Activated naive CD4-positive, alpha-beta T cell treated with anti-CD3 and anti-CD28 coated beads for 36 hours (primary cell): ENCODE data around the gene KCTD2. TPM values are rescaled to one million over a fixed set of nuclear protein-coding genes. Genes with fewer than 3 reads are reported as not detected.

Experiments
- CTCF ChIA-PET: fragments of 350-600 bp; sonication (Branson Sonifier 250); formaldehyde crosslinking; loops from one replicate; lab custom pipeline; 2021; ENCODE audit warnings: antibody characterized with exemption; lab: Charles Lee
- DNase-seq: peaks from one replicate; pipeline ENCODE4 v3.0.0-alpha.2; 2020
- H3K27ac Mint-ChIP-seq: one replicate; pipeline ENCODE4 v1.8.0; 2021; ENCODE audit warnings: mild to moderate bottlenecking, mixed read lengths
- H3K27me3 Mint-ChIP-seq: one replicate; pipeline ENCODE4 v1.8.0; 2021; ENCODE audit warnings: low read depth, mixed read lengths
- H3K36me3 Mint-ChIP-seq: one replicate; pipeline ENCODE4 v1.8.0; 2021; ENCODE audit warnings: low read depth, mixed read lengths
- H3K4me1 Mint-ChIP-seq: one replicate; pipeline ENCODE4 v1.8.0; 2021; ENCODE audit warnings: low read depth, mixed read lengths
- H3K4me3 Mint-ChIP-seq: one replicate; pipeline ENCODE4 v1.8.0; 2021; ENCODE audit warnings: mild to moderate bottlenecking, moderate library complexity, mixed read lengths
- H3K9me3 Mint-ChIP-seq: one replicate; pipeline ENCODE4 v1.8.0; 2021; ENCODE audit warnings: mixed read lengths
- intact Hi-C: fragments of 100-400 bp; cut with micrococcal nuclease; formaldehyde crosslinking; loops from one replicate; pipeline ENCODE4 v1.15.1; 2023
- total RNA-seq, 2 experiments: library from RNA; stranded (reverse); gene quantifications; one replicate each; pipeline ENCODE4 v1.2.3, GENCODE V29; 2021

KCTD2 gene
- total RNA-seq, 2 experiments from 2014 or later, result 18.7 to 20.8 TPM

- Mint-ChIP-seq H3K27me3 (no peaks in the 10 kb centered on the region), H3K36me3 (peaks cover 3% of the 10 kb centered on the region), H3K27ac (no peak overlapping the region), H3K9me3 (no peaks in the 10 kb centered on the region), H3K4me1 (peaks cover 24% of the 10 kb centered on the region), H3K4me3 (no peak overlapping the region)
- no peak for DNase-seq
- CTCF ChIA-PET, result interaction anchor here (1.0 to 4.3 kb wide), 3 partner anchors 9 to 48 kb away, joined by 3 to 56 read pairs (median 25); no protein-coding TSS in a partner anchor
- intact Hi-C loops, result no loop called here
Measured at GRCh38 chr17:75009139-75009724, 37.8 kb upstream of the KCTD2 start.

- Mint-ChIP-seq H3K27me3 (no peaks in the 10 kb centered on the region), H3K27ac (peak overlapping the region; percentile 6), H3K4me1 (peaks cover 32% of the 10 kb centered on the region), H3K4me3 (no peak overlapping the region), H3K9me3 (no peaks in the 10 kb centered on the region), H3K36me3 (peaks cover 8% of the 10 kb centered on the region)
- DNase-seq, result peak; percentile 44
- intact Hi-C loops, result no loop called here
- CTCF ChIA-PET, result interaction anchor here (0.6 to 4.3 kb wide), 14 partner anchors 8 to 336 kb away, joined by 3 to 56 read pairs (median 6); partner anchors contain the start of genes CDR2L, OTOP2 and USH1G
Measured at GRCh38 chr17:75010683-75011400, 36.2 kb upstream of the KCTD2 start.

- DNase-seq, result no peak
- CTCF ChIA-PET, result interaction anchor here (0.6 to 4.3 kb wide), 20 partner anchors 8 to 335 kb away, joined by 3 to 56 read pairs (median 6); partner anchors contain the start of genes CDR2L, OTOP2 and USH1G
- H3K4me1 Mint-ChIP-seq, result peaks cover 35% of the 10 kb centered on the region
- H3K27ac Mint-ChIP-seq, result peak overlapping the region; percentile 81
- H3K9me3 Mint-ChIP-seq, result no peaks in the 10 kb centered on the region
- peaks cover 10% of the 10 kb centered on the region for H3K36me3 Mint-ChIP-seq
- peak overlapping the region; percentile 91 for H3K4me3 Mint-ChIP-seq
- no peaks in the 10 kb centered on the region for H3K27me3 Mint-ChIP-seq
- intact Hi-C loops, result loop anchor here (1.0 to 2.0 kb wide), 3 partner anchors 23 to 51 kb away; partner anchors contain the start of genes ATP5PD and KCTD2
Measured at GRCh38 chr17:75011401-75012095, 35.5 kb upstream of the KCTD2 start.

GRCh38 chr17:75012096-75012345 is 35.0 kb upstream of the KCTD2 start:
- Mint-ChIP-seq H3K36me3 (peaks cover 15% of the 10 kb centered on the region), H3K27me3 (no peaks in the 10 kb centered on the region), H3K27ac (peak overlapping the region; percentile 81), H3K4me3 (peak overlapping the region; percentile 91), H3K9me3 (no peaks in the 10 kb centered on the region), H3K4me1 (peaks cover 35% of the 10 kb centered on the region)
- CTCF ChIA-PET, result interaction anchor here (0.6 to 4.3 kb wide), 16 partner anchors 11 to 261 kb away, joined by 3 to 56 read pairs (median 6); partner anchors contain the start of genes CDR2L, OTOP2 and USH1G
- no peak for DNase-seq
- intact Hi-C loops, result loop anchor here (1.0 to 2.0 kb wide), 3 partner anchors 22 to 51 kb away; partner anchors contain the start of genes ATP5PD and KCTD2

GRCh38 chr17:75012346-75013091 is 34.5 kb upstream of the KCTD2 start, which contains the start of gene MRPL58:
Gene MRPL58, plus strand, starts transcription at chr17:75012670. Its CDS starts 17 bp downstream, at chr17:75012687.
- Mint-ChIP-seq H3K9me3 (no peaks in the 10 kb centered on the region), H3K4me3 (peak within 1 kb of the TSS; percentile 91), H3K36me3 (peaks cover 15% of the 10 kb centered on the region), H3K27ac (peak within 1 kb of the TSS; percentile 81), H3K4me1 (peaks cover 35% of the 10 kb centered on the region), H3K27me3 (no peaks in the 10 kb centered on the region)
- CTCF ChIA-PET, result interaction anchor here (0.9 to 4.3 kb wide), 20 partner anchors 11 to 400 kb away, joined by 3 to 56 read pairs (median 5); partner anchors contain the start of genes CDR2L, OTOP2 and USH1G
- intact Hi-C loops, result loop anchor here (1.0 to 2.0 kb wide), 3 partner anchors 22 to 52 kb away; partner anchors contain the start of genes ATP5PD and KCTD2
- DNase-seq, result peak; percentile 86

GRCh38 chr17:75013092-75013559 is 33.9 kb upstream of the KCTD2 start:
- Mint-ChIP-seq H3K4me3 (peak overlapping the region; percentile 91), H3K27me3 (no peaks in the 10 kb centered on the region), H3K36me3 (peaks cover 16% of the 10 kb centered on the region), H3K4me1 (peaks cover 35% of the 10 kb centered on the region), H3K9me3 (no peaks in the 10 kb centered on the region), H3K27ac (peak overlapping the region; percentile 81)
- no peak for DNase-seq
- CTCF ChIA-PET, result interaction anchor here (0.9 to 4.3 kb wide), 15 partner anchors 10 to 399 kb away, joined by 3 to 56 read pairs (median 5); partner anchors contain the start of gene CDR2L
- intact Hi-C loops, result loop anchor here (2.0 kb wide), 2 partner anchors 34 to 52 kb away; partner anchors contain the start of genes ATP5PD and KCTD2

- intact Hi-C loops, result no loop called here
- no peak for DNase-seq
- no peak overlapping the region for H3K4me3 Mint-ChIP-seq
- H3K27ac Mint-ChIP-seq, result no peak overlapping the region
- no peaks in the 10 kb centered on the region for H3K9me3 Mint-ChIP-seq
- H3K4me1 Mint-ChIP-seq, result peaks cover 11% of the 10 kb centered on the region
- CTCF ChIA-PET, result interaction anchor here (0.6 to 0.8 kb wide), 2 partner anchors 8 to 41 kb away, joined by 6 to 7 read pairs; no protein-coding TSS in a partner anchor
- H3K36me3 Mint-ChIP-seq, result peaks cover 44% of the 10 kb centered on the region
- no peaks in the 10 kb centered on the region for H3K27me3 Mint-ChIP-seq
Measured at GRCh38 chr17:75019146-75019545, 27.9 kb upstream of the KCTD2 start.

- Mint-ChIP-seq H3K27ac (no peak overlapping the region), H3K36me3 (peaks cover 42% of the 10 kb centered on the region), H3K4me1 (peaks cover 10% of the 10 kb centered on the region), H3K27me3 (no peaks in the 10 kb centered on the region), H3K9me3 (no peaks in the 10 kb centered on the region), H3K4me3 (no peak overlapping the region)
- intact Hi-C loops, result no loop called here
- CTCF ChIA-PET, result interaction anchor here (0.8 kb wide), 1 partner anchor 40 kb away, joined by 7 read pairs; no protein-coding TSS in a partner anchor
- DNase-seq, result no peak
Measured at GRCh38 chr17:75019710-75020109, 27.3 kb upstream of the KCTD2 start.

- H3K27me3 Mint-ChIP-seq, result no peaks in the 10 kb centered on the region
- H3K4me1 Mint-ChIP-seq, result peaks cover 13% of the 10 kb centered on the region
- no peaks in the 10 kb centered on the region for H3K9me3 Mint-ChIP-seq
- CTCF ChIA-PET, result interaction anchor here (0.5 to 5.1 kb wide), 3 partner anchors 8 to 396 kb away, joined by 3 to 21 read pairs (median 6); partner anchors contain the start of gene MRPL58
- H3K27ac Mint-ChIP-seq, result no peak overlapping the region
- DNase-seq, result no peak
- H3K4me3 Mint-ChIP-seq, result no peak overlapping the region
- intact Hi-C loops, result no loop called here
- H3K36me3 Mint-ChIP-seq, result peaks cover 43% of the 10 kb centered on the region
Measured at GRCh38 chr17:75020331-75021110, 26.5 kb upstream of the KCTD2 start.

- CTCF ChIA-PET, result interaction anchor here (0.9 to 5.1 kb wide), 5 partner anchors 13 to 89 kb away, joined by 3 to 21 read pairs (median 5); partner anchors contain the start of gene MRPL58
- Mint-ChIP-seq H3K4me1 (peaks cover 14% of the 10 kb centered on the region), H3K9me3 (no peaks in the 10 kb centered on the region), H3K36me3 (peaks cover 29% of the 10 kb centered on the region), H3K27ac (no peak overlapping the region), H3K27me3 (no peaks in the 10 kb centered on the region), H3K4me3 (peak overlapping the region; percentile 44)
- DNase-seq, result peak; percentile 57
- intact Hi-C loops, result no loop called here
Measured at GRCh38 chr17:75024686-75025397, 22.2 kb upstream of the KCTD2 start.
